GM21390 (cell line): Measurements from ENCODE around the gene GLIS1.

ENCODE experiments used
- ATAC-seq: cut with Tn5 transposase; IDR thresholded peaks from one replicate; pipeline ENCODE4 v1.9.1; 2021; ENCODE audit not compliant: unreplicated experiment

GLIS1 gene

GRCh38 chr1:53721088-53721487 lies 17.9 kb downstream of the GLIS1 start:
- no peak for ATAC-seq

GRCh38 chr1:53719469-53719868 lies 19.5 kb downstream of the GLIS1 start:
- ATAC-seq, result no peak

GRCh38 chr1:53718443-53718842 lies 20.5 kb downstream of the GLIS1 start:
- no peak for ATAC-seq

- ATAC-seq, result no peak
Observed at GRCh38 chr1:53717025-53717804, 21.7 kb downstream of the GLIS1 start.

GRCh38 chr1:53716150-53716549 lies 22.8 kb downstream of the GLIS1 start:
- no peak for ATAC-seq

- ATAC-seq, result no peak
Observed at GRCh38 chr1:53715478-53715877, 23.5 kb downstream of the GLIS1 start.

GRCh38 chr1:53712276-53712675 lies 26.7 kb downstream of the GLIS1 start:
- ATAC-seq, result no peak

GRCh38 chr1:53710584-53710983 lies 28.4 kb downstream of the GLIS1 start:
- no peak for ATAC-seq

- ATAC-seq, result no peak
Observed at GRCh38 chr1:53708687-53709086, 30.3 kb downstream of the GLIS1 start.

- no peak for ATAC-seq
Observed at GRCh38 chr1:53706356-53706755, 32.6 kb downstream of the GLIS1 start.

- no peak for ATAC-seq
Observed at GRCh38 chr1:53705446-53706096, 33.4 kb downstream of the GLIS1 start.

- no peak for ATAC-seq
Observed at GRCh38 chr1:53704804-53705445, 34.0 kb downstream of the GLIS1 start.

GRCh38 chr1:53704304-53704703 lies 34.7 kb downstream of the GLIS1 start:
- ATAC-seq, result no peak

GRCh38 chr1:53703174-53703573 lies 35.8 kb downstream of the GLIS1 start:
- no peak for ATAC-seq

GRCh38 chr1:53702341-53702740 lies 36.6 kb downstream of the GLIS1 start:
- no peak for ATAC-seq

- ATAC-seq, result no peak
Observed at GRCh38 chr1:53700776-53701175, 38.2 kb downstream of the GLIS1 start.

- ATAC-seq, result no peak
Observed at GRCh38 chr1:53699981-53700380, 39.0 kb downstream of the GLIS1 start.

GRCh38 chr1:53698384-53698980 lies 40.5 kb downstream of the GLIS1 start:
- no peak for ATAC-seq

- ATAC-seq, result no peak
Observed at GRCh38 chr1:53697721-53698383, 41.1 kb downstream of the GLIS1 start.

GRCh38 chr1:53696990-53697389 lies 42.0 kb downstream of the GLIS1 start:
- ATAC-seq, result no peak

GRCh38 chr1:53696571-53696970 lies 42.4 kb downstream of the GLIS1 start:
- ATAC-seq, result no peak
